CD14-positive monocyte (primary cell): Measurements from ENCODE around the gene RPS19BP1. TPM values are rescaled to one million over a fixed set of nuclear protein-coding genes. Genes with fewer than 3 reads are reported as not detected.
A peak's percentile ranks its signal among the peaks of the same experiment; 100 is the strongest.

Experiments
- DNase-seq, 3 donors: peaks; one replicate each; pipeline ENCODE4 v3.0.0-alpha.2; 2011 to 2022
- H2AFZ ChIP-seq: 2 replicates; pipeline ENCODE4 v1.6.0; 2012; ENCODE audit warnings: mild to moderate bottlenecking, low read depth, low read length, inconsistent platforms; ENCODE audit not compliant: insufficient read depth, poor library complexity, severe bottlenecking
- H3K27ac ChIP-seq, 2 donors: 1 replicate in 1 of 2; 2 replicates in 1 of 2; pipeline ENCODE4 v1.5.1; 2012 to 2013; ENCODE audit warnings: low read length in 2 of 2, control low read depth in 1 of 2, inconsistent platforms in 1 of 2, low read depth in 1 of 2, mild to moderate bottlenecking in 1 of 2
- H3K27me3 ChIP-seq, 2 donors: one replicate each; pipeline versions ENCODE4 v1.6.0 to v1.6.1; 2011 to 2013; ENCODE audit warnings: low read length in 2 of 2; ENCODE audit not compliant: control insufficient read depth in 2 of 2, insufficient read depth in 2 of 2
- H3K36me3 ChIP-seq, 2 donors: replicated peaks in 1 of 2; 1 replicate in 1 of 2; 2 replicates in 1 of 2; pipeline versions ENCODE4 v1.5.1 to v1.6.1; 2012 to 2013; ENCODE audit warnings: low read length in 2 of 2, control low read depth in 1 of 2, inconsistent platforms in 1 of 2, mild to moderate bottlenecking in 1 of 2; ENCODE audit not compliant: insufficient read depth in 2 of 2, control insufficient read depth in 1 of 2
- H3K4me1 ChIP-seq, 2 donors: 1 replicate in 1 of 2; 2 replicates in 1 of 2; pipeline versions ENCODE4 v1.5.1 to v1.6.1; 2012 to 2013; ENCODE audit warnings: low read length in 2 of 2, control low read depth in 1 of 2, inconsistent platforms in 1 of 2, mild to moderate bottlenecking in 1 of 2, moderate library complexity in 1 of 2; ENCODE audit not compliant: insufficient read depth in 2 of 2, control insufficient read depth in 1 of 2
- H3K4me2 ChIP-seq: replicated peaks from 2 replicates; pipeline ENCODE3; 2012; ENCODE audit warnings: low read length, moderate library complexity, mild to moderate bottlenecking; ENCODE audit not compliant: poor library complexity, severe bottlenecking; ENCODE audit errors: extremely low read depth
- H3K4me3 ChIP-seq, 3 experiments: fragments of 200-600 bp in 1 of 3; sonication (generic) in 1 of 3; replicated peaks in 1 of 3; 1 replicate in 2 of 3; 2 replicates in 1 of 3; pipeline ENCODE4 v1.5.1; 2011 to 2013; ENCODE audit warnings: low read length in 3 of 3, mild to moderate bottlenecking in 3 of 3, control low read depth in 2 of 3, low read depth in 2 of 3, inconsistent platforms in 1 of 3, moderate library complexity in 1 of 3
- H3K79me2 ChIP-seq: 2 replicates; pipeline ENCODE4 v1.6.0; 2012; ENCODE audit warnings: mild to moderate bottlenecking, control low read depth, inconsistent platforms, low read length, moderate library complexity; ENCODE audit not compliant: insufficient read depth
- H3K9ac ChIP-seq: 2 replicates; pipeline ENCODE4 v1.6.0; 2017; ENCODE audit warnings: low read length, mild to moderate bottlenecking; ENCODE audit not compliant: insufficient read depth, poor library complexity, severe bottlenecking
- H3K9me3 ChIP-seq, 2 donors: replicated peaks in 1 of 2; 1 replicate in 1 of 2; 2 replicates in 1 of 2; pipeline versions ENCODE4 v1.5.1 to v1.6.1; 2012 to 2013; ENCODE audit warnings: low read length in 2 of 2, control low read depth in 1 of 2; ENCODE audit not compliant: control insufficient read depth in 1 of 2, insufficient read depth in 1 of 2
- H4K20me1 ChIP-seq: 2 replicates; pipeline ENCODE4 v1.6.0; 2012; ENCODE audit warnings: mild to moderate bottlenecking, low read length, control low read depth, moderate library complexity; ENCODE audit not compliant: insufficient read depth
- H3K27ac Mint-ChIP-seq, 7 donors: one replicate each; pipeline ENCODE4 v1.8.0; 2020; ENCODE audit warnings: mild to moderate bottlenecking in 7 of 7, mixed read lengths in 7 of 7, moderate library complexity in 6 of 7, inconsistent platforms in 2 of 7
- H3K27me3 Mint-ChIP-seq, 3 donors: one replicate each; pipeline ENCODE4 v1.8.0; 2021 to 2022; ENCODE audit warnings: low read depth in 3 of 3, mild to moderate bottlenecking in 3 of 3, mixed read lengths in 3 of 3, moderate library complexity in 3 of 3, inconsistent platforms in 1 of 3
- H3K36me3 Mint-ChIP-seq, 2 donors: one replicate each; pipeline ENCODE4 v1.8.0; 2020; ENCODE audit warnings: mixed read lengths in 2 of 2, inconsistent platforms in 1 of 2, mild to moderate bottlenecking in 1 of 2
- H3K4me1 Mint-ChIP-seq: one replicate; pipeline ENCODE4 v1.8.0; 2020; ENCODE audit warnings: mild to moderate bottlenecking, mixed read lengths
- H3K4me3 Mint-ChIP-seq, 2 donors: one replicate each; pipeline ENCODE4 v1.8.0; 2020; ENCODE audit warnings: mild to moderate bottlenecking in 2 of 2, mixed read lengths in 2 of 2, moderate library complexity in 1 of 2
- H3K9me3 Mint-ChIP-seq, 7 donors: one replicate each; pipeline ENCODE4 v1.8.0; 2020 to 2022; ENCODE audit warnings: mixed read lengths in 7 of 7, mild to moderate bottlenecking in 6 of 7, moderate library complexity in 6 of 7, inconsistent platforms in 2 of 7
- WGBS: methylation state at CpG from one replicate; pipeline ENCODE4 v1.1.5; 2013; ENCODE audit warnings: missing lambda C conversion rate; ENCODE audit not compliant: insufficient coverage; 5-methylcytosine and 5-hydroxymethylcytosine counted together
- intact Hi-C, 2 donors: fragments of 100-400 bp; cut with micrococcal nuclease; formaldehyde crosslinking; loops; one replicate each; pipeline versions ENCODE4 v1.15.0 to v1.15.1; 2023
- polyA plus RNA-seq, 3 donors: library from polyadenylated mRNA; depleted of rRNA in 1 of 3; unstranded in 2 of 3; stranded (reverse) in 1 of 3; fragments of 300-500 nt in 2 of 3; fragments of >200 nt in 1 of 3; fragmentation: Illumina TruSeq in 2 of 3; gene quantifications; 1 replicate in 2 of 3; 2 replicates in 1 of 3; pipeline ENCODE4 v1.2.3, GENCODE V29; 2012 to 2021
- TF ChIP-seq, protein P1 (sequence below): fragments of 200-600 bp; IDR thresholded peaks from one replicate; pipeline ENCODE4 v1.8.0; 2022; ENCODE audit warnings: antibody characterized with exemption, mild to moderate bottlenecking

The RPS19BP1 gene
- polyA plus RNA-seq, 3 donors: 59.9 to 106 (median 73.5) TPM

DNA sequence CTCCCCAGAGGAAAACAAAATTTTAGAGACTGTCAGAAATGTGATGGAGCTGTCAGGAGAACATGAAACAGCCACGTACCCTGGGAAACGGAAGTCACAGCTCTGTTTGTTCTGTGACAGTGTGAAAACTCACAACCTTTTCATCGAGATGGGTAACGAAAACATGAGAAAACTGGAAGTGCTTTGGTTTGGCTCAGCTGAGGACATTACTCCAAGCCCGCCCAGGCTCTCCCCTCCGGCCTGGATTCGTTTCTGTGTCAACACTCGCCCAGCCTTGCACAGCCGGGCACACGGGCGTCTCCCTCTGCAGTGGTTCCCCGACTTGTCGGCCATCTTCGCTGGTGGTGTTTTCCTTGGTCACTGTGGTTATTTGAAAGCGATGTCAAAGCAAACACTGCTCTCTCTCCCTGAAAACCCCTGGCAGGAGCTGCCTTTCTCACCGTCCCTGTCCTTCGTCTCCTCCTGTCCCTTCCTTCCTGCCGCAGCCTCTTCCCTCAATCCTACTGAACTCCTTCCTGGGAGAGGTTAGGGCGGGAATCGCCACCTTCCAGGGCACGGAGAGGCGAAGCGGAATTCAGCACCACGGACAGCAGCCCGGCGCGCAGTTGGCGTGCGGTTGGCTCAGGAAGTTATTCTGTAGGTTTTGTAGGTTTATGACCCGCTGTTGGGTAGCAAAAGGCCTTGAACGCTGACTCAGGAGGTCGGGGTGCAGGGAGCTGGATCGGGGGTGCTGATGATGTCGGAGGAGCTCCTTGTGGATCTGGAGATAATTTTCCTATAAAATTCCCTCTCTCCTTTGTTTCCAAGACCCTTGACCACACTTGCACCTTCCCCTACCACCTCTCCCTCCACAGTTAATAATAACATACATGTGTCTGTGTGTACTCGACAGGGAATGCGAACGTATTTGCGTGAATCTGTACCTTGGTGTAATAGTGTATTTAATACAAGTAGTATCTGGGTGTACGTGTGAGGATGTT is 13.1 kb upstream of the RPS19BP1 start:
- WGBS: 27% methylated on average over 20 of the region's 39 CpGs
- TF ChIP-seq, protein P1, sequence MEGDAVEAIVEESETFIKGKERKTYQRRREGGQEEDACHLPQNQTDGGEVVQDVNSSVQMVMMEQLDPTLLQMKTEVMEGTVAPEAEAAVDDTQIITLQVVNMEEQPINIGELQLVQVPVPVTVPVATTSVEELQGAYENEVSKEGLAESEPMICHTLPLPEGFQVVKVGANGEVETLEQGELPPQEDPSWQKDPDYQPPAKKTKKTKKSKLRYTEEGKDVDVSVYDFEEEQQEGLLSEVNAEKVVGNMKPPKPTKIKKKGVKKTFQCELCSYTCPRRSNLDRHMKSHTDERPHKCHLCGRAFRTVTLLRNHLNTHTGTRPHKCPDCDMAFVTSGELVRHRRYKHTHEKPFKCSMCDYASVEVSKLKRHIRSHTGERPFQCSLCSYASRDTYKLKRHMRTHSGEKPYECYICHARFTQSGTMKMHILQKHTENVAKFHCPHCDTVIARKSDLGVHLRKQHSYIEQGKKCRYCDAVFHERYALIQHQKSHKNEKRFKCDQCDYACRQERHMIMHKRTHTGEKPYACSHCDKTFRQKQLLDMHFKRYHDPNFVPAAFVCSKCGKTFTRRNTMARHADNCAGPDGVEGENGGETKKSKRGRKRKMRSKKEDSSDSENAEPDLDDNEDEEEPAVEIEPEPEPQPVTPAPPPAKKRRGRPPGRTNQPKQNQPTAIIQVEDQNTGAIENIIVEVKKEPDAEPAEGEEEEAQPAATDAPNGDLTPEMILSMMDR: no peak
- no peak overlapping the region for H3K4me2 ChIP-seq
- no peak overlapping the region for H3K9ac ChIP-seq
- no peaks in the 10 kb centered on the region for H3K9me3 ChIP-seq
- H4K20me1 ChIP-seq: no peaks in the 10 kb centered on the region
- H3K36me3 ChIP-seq: no peaks in the 10 kb centered on the region
- intact Hi-C loops: no loop called here
- H3K4me1 Mint-ChIP-seq: peaks cover 3% of the 10 kb centered on the region
- H3K9me3 Mint-ChIP-seq: no peaks in the 10 kb centered on the region
- H3K27ac ChIP-seq: no peak overlapping the region
- DNase-seq: no peak
- no peak overlapping the region for H3K4me3 ChIP-seq
- H3K4me3 Mint-ChIP-seq: peak overlapping the region in 1 of 2 donors; percentile 47
- H3K79me2 ChIP-seq: no peaks in the 10 kb centered on the region
- peaks cover 20 to 47% (median 42%) of the 10 kb centered on the region in 3 donors for H3K27me3 Mint-ChIP-seq
- H3K27ac Mint-ChIP-seq: no peak overlapping the region
- no peak overlapping the region for H2AFZ ChIP-seq
- no peaks in the 10 kb centered on the region for H3K36me3 Mint-ChIP-seq
- no peaks in the 10 kb centered on the region for H3K4me1 ChIP-seq
- peaks cover 0 to 15% of the 10 kb centered on the region in 2 donors for H3K27me3 ChIP-seq

DNA sequence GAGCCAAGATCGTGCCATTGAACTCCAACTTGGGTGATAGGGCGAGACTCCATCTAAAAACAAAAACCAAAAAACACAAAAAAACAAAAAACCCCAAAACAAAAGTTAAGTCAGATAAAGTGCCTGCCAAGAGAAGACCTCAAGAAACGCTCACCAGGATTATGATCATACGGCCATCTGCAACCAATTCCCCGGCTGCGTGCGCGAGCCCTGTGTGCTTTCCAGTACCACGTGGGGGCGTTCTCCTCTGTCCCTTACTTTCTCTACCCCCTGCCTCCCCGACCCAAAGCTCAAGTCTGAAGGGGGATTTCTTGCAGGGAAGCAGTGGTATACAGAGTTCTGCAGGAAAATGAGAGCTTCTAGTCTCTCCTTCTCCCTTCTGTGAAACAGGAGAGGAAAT is 10.5 kb upstream of the RPS19BP1 start:
- no peak overlapping the region for H3K4me3 Mint-ChIP-seq
- H3K9me3 Mint-ChIP-seq: no peaks in the 10 kb centered on the region
- 22% methylated on average over 4 of the region's 11 CpGs for whole genome bisulfite sequencing
- TF ChIP-seq, protein P1: no peak
- H3K27ac ChIP-seq: no peak overlapping the region
- peaks cover 18 to 42% (median 39%) of the 10 kb centered on the region in 3 donors for H3K27me3 Mint-ChIP-seq
- no peaks in the 10 kb centered on the region for H3K36me3 ChIP-seq
- intact Hi-C loops: no loop called here
- no peak for DNase-seq
- H3K79me2 ChIP-seq: no peaks in the 10 kb centered on the region
- no peaks in the 10 kb centered on the region for H3K9me3 ChIP-seq
- H3K4me3 ChIP-seq: no peak overlapping the region
- no peak overlapping the region for H3K4me2 ChIP-seq
- no peak overlapping the region for H3K9ac ChIP-seq
- H2AFZ ChIP-seq: no peak overlapping the region
- peaks cover 0 to 15% of the 10 kb centered on the region in 2 donors for H3K27me3 ChIP-seq
- no peaks in the 10 kb centered on the region for H4K20me1 ChIP-seq
- no peaks in the 10 kb centered on the region for H3K4me1 ChIP-seq
- no peaks in the 10 kb centered on the region for H3K36me3 Mint-ChIP-seq
- H3K27ac Mint-ChIP-seq: no peak overlapping the region
- peaks cover 3% of the 10 kb centered on the region for H3K4me1 Mint-ChIP-seq
